Heart left ventricle (tissue), 16 donors: ENCODE results near the gene AKAP6. TPM values are rescaled to one million over a fixed set of nuclear protein-coding genes. Genes with fewer than 3 reads are reported as not detected.

Source experiments
- ATAC-seq, 4 donors: fragments of 200-7000 bp; cut with Tn5 transposase; one replicate each; pipeline ENCODE4 v1.9.1; 2020 to 2022; ENCODE audit warnings: moderate library complexity in 4 of 4, mild to moderate bottlenecking in 3 of 4, moderate number of reproducible peaks in 1 of 4
- DNase-seq, 5 donors: peaks; one replicate each; pipeline ENCODE4 v3.0.0-alpha.2; 2020
- H3K27ac ChIP-seq, 12 donors: fragments of 200-600 bp; sonication (generic) in 4 of 12; one replicate each; pipeline versions ENCODE4 v1.5.0 to v1.8.0; 2016 to 2022; ENCODE audit warnings: mild to moderate bottlenecking in 2 of 12
- H3K27me3 ChIP-seq, 9 donors: fragments of 200-600 bp; sonication (generic) in 2 of 9; one replicate each; pipeline versions ENCODE4 v1.5.1 to v1.8.0; 2016 to 2022; ENCODE audit warnings: mild to moderate bottlenecking in 3 of 9
- H3K36me3 ChIP-seq, 9 donors: fragments of 200-600 bp; sonication (generic) in 2 of 9; one replicate each; pipeline versions ENCODE4 v1.5.0 to v1.8.0; 2018 to 2022; ENCODE audit warnings: mild to moderate bottlenecking in 2 of 9
- H3K4me1 ChIP-seq, 12 donors: fragments of 200-600 bp; sonication (generic) in 4 of 12; one replicate each; pipeline versions ENCODE4 v1.5.0 to v1.8.0; 2016 to 2022; ENCODE audit warnings: mild to moderate bottlenecking in 3 of 12
- H3K4me3 ChIP-seq, 12 donors: fragments of 200-600 bp; sonication (generic) in 4 of 12; one replicate each; pipeline versions ENCODE4 v1.5.0 to v1.8.0; 2017 to 2022; ENCODE audit warnings: mild to moderate bottlenecking in 9 of 12, moderate library complexity in 4 of 12
- H3K9me3 ChIP-seq, 12 donors: fragments of 200-600 bp; sonication (generic) in 4 of 12; one replicate each; pipeline versions ENCODE4 v1.5.0 to v1.8.0; 2016 to 2022; ENCODE audit warnings: mild to moderate bottlenecking in 1 of 12
- POLR2A ChIP-seq, 2 donors: fragments of 450-650 bp; IDR thresholded peaks; one replicate each; pipeline ENCODE4 v1.6.1; 2017; ENCODE audit warnings: antibody characterized with exemption in 2 of 2, mild to moderate bottlenecking in 2 of 2, moderate library complexity in 2 of 2
- WGBS, 4 donors: extraction: QIAGEN DNeasy Blood & Tissue Kit in 2 of 4; methylation state at CpG; one replicate each; pipeline versions ENCODE4 v1.1.5 to v1.1.7; 2013 to 2018; 5-methylcytosine and 5-hydroxymethylcytosine counted together
- intact Hi-C, 10 donors: fragments of 100-400 bp; cut with DNase I; formaldehyde crosslinking; loops; one replicate each; pipeline versions ENCODE4 v1.11.1 to v1.14.2; 2022
- polyA plus RNA-seq, 2 donors: library from polyadenylated mRNA; stranded (reverse); fragments of 200-250 nt; gene quantifications; one replicate each; pipeline ENCODE4 v1.2.3, GENCODE V29; 2013
- total RNA-seq, 9 donors: library from RNA; depleted of rRNA in 2 of 9; stranded (reverse); fragments of >200 nt in 2 of 9; fragmentation: NEBNext Ultra II Directional in 3 of 9; extraction: Animal tissue kit (Norgen Biotek cat#: 25700) in 3 of 9; gene quantifications; one replicate each; pipeline versions ENCODE4 v1.1.0 to v1.2.4, GENCODE V29; 2016 to 2023
- TF ChIP-seq, protein P1 (sequence below), 12 donors: fragments of 200-600 bp; sonication (generic) in 4 of 12; IDR thresholded peaks; one replicate each; pipeline versions ENCODE4 v1.5.0 to v1.8.0; 2018 to 2022; ENCODE audit warnings: antibody characterized with exemption in 12 of 12, mild to moderate bottlenecking in 5 of 12
- donor health status: ischemic (EF 13 %, LVEDD 7.1; RV severe dilation, severe dysfunction).
- donor health status: healthy with polysubstance abuse.
- donor health status: DM: no; HTN: yes; CAD: no.
- donor health status: DM: no; HTN: no; CAD: no.
- donor health status: ischemic (EF 25% LVEDD 6.9; RV normal size, moderate dysfunction).
- donor health status: ischemic (EF 25% LVEDD 5.7; RV mildly dilated, moderate dysfunction).
- donor health status: healthy.
- donor health status: DM: yes; HTN: yes; CAD: no.
- donor health status: ischemic (EF 35%, LVEDD 5.7; RV mildly dilated, moderate dysfunction).
- donor health status: nonischemic (EF 11% LVEDD 7.7; RV severe dilation, severe dysfunction).
- donor health status: DM: yes; HTN: yes; CAD: no.
- donor health status: PGD.
- donor health status: ischemic (EF 29% LVEDD 5.4; RV normal size, mild dysfunction).
- donor health status: nonischemic (EF 23%, LVEDD 6.1; RV moderate dilation, normal function).

The AKAP6 gene
- total and polyA plus RNA-seq, 11 donors = 20.4 to 303 (median 206) TPM

GRCh38 chr14:32571995-32572866, 243.1 kb downstream of the AKAP6 start:
- Histone ChIP-seq H3K27me3 (no peaks in the 10 kb centered on the region), H3K4me3 (no peak overlapping the region), H3K9me3 (no peaks in the 10 kb centered on the region), H3K4me1 (peaks cover 0 to 46% (median 14%) of the 10 kb centered on the region in 12 donors), H3K27ac (no peak overlapping the region), H3K36me3 (peaks cover 0 to 1% (median 0%) of the 10 kb centered on the region in 9 donors)
- no peak for TF ChIP-seq POLR2A (IDR thresholded peaks at IDR 0.05)
- TF ChIP-seq, protein P1, sequence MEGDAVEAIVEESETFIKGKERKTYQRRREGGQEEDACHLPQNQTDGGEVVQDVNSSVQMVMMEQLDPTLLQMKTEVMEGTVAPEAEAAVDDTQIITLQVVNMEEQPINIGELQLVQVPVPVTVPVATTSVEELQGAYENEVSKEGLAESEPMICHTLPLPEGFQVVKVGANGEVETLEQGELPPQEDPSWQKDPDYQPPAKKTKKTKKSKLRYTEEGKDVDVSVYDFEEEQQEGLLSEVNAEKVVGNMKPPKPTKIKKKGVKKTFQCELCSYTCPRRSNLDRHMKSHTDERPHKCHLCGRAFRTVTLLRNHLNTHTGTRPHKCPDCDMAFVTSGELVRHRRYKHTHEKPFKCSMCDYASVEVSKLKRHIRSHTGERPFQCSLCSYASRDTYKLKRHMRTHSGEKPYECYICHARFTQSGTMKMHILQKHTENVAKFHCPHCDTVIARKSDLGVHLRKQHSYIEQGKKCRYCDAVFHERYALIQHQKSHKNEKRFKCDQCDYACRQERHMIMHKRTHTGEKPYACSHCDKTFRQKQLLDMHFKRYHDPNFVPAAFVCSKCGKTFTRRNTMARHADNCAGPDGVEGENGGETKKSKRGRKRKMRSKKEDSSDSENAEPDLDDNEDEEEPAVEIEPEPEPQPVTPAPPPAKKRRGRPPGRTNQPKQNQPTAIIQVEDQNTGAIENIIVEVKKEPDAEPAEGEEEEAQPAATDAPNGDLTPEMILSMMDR (IDR thresholded peaks at IDR 0.05) = no peak
- WGBS, 4 donors = 68 to 78% (median 74%) methylated on average over 7 of the region's 7 CpGs
- peak in 1 of 4 donors; percentile 32 for ATAC-seq
- no peak for DNase-seq
- intact Hi-C loops = loop anchor here in 9 of 10 donors (10.0 kb wide), 8 partner anchors 133 to 1753 kb away; partner anchors contain the start of gene NPAS3 (in 2 of the 9)

DNA sequence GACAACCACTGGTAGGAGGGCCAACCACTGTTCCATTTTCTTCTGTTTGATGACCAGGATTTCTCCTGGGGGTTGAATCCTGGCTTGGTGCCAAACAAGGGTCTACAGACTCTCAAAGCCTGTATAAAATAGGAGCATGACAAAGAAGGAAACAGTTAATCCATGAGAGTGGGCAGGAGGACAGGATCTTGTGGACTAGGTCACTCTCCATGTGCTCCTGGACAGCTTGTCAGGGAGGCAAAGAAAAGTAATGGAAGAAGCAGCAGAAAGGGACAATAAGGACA, 243.7 kb downstream of the AKAP6 start:
- no peaks in the 10 kb centered on the region for H3K27me3 ChIP-seq
- peaks cover 0 to 41% (median 14%) of the 10 kb centered on the region in 12 donors for H3K4me1 ChIP-seq
- DNase-seq = no peak
- H3K27ac ChIP-seq = no peak overlapping the region
- no peak overlapping the region for H3K4me3 ChIP-seq
- intact Hi-C loops = loop anchor here in 9 of 10 donors (10.0 kb wide), 8 partner anchors 132 to 1752 kb away; partner anchors contain the start of gene NPAS3 (in 2 of the 9)
- H3K36me3 ChIP-seq = peaks cover 0 to 7% (median 0%) of the 10 kb centered on the region in 9 donors
- no peak for TF ChIP-seq POLR2A (IDR thresholded peaks at IDR 0.05)
- TF ChIP-seq, protein P1 (IDR thresholded peaks at IDR 0.05) = no peak
- ATAC-seq = no peak
- H3K9me3 ChIP-seq = no peaks in the 10 kb centered on the region

DNA sequence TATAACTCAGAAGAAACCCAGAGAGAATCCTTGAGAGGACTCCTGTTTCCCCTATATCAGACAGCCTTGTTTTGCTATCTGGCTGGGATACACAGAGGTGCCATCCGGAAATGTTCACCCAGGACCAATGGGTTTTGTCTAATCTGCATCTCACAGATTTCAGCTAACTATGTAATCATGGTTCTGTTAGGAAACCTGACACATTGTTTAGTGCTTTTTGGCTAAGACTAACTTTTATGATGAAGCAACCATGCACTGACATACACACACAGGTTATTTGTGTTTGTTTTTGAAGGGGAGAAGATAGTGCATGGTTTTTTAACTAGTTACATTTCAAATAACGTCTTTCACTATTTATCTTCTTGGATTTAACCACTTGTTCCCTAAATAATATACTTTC, 245.2 kb downstream of the AKAP6 start:
- no peak overlapping the region for H3K4me3 ChIP-seq
- 27 to 41% (median 35%) methylated on average over 2 of the region's 2 CpGs for WGBS, 4 donors
- H3K27ac ChIP-seq = no peak overlapping the region
- intact Hi-C loops = loop anchor here in 9 of 10 donors (10.0 kb wide), 8 partner anchors 131 to 1751 kb away; partner anchors contain the start of gene NPAS3 (in 2 of the 9)
- no peaks in the 10 kb centered on the region for H3K9me3 ChIP-seq
- no peaks in the 10 kb centered on the region for H3K27me3 ChIP-seq
- TF ChIP-seq POLR2A (IDR thresholded peaks at IDR 0.05) = no peak
- TF ChIP-seq, protein P1 (IDR thresholded peaks at IDR 0.05) = no peak
- peaks cover 0 to 9% (median 0%) of the 10 kb centered on the region in 9 donors for H3K36me3 ChIP-seq
- peaks cover 0 to 43% (median 14%) of the 10 kb centered on the region in 12 donors for H3K4me1 ChIP-seq
- ATAC-seq (no peak), DNase-seq (no peak)

DNA sequence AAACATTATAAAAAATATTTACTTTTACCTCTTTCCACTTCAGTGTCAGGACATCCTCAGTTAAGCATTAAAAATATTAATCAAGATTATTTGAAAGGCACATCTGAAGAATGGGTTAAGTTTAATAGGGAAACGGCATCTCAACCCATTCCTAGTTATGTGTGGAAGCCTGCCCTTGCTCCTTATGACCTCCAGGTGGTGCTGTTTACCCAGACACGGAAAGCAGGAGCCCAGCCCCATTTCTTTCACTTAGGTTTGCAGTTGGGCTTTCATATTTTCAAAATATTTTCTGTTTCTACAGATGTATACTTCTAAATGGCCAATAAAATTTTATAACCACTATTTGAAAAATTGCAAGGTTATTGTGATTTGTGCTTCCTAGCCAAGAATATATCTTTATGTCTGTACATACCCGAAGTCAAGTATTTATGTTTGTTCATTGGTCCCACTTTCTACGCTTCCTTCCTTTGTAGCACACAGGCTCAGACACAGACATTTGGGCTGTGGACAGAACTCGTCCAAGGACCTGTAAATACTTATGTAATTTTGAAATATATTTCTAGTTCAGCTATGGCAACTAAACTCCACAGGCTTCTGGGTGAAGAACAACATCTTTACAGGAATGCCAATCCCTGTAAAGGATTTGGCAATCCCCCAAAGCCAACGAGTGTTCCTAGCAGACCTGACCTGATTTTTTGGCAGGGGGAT, 247.1 kb downstream of the AKAP6 start:
- peaks cover 0 to 9% (median 0%) of the 10 kb centered on the region in 9 donors for H3K36me3 ChIP-seq
- H3K27ac ChIP-seq = peak overlapping the region in 3 of 12 donors; percentile 2 to 23 (median 11)
- no peaks in the 10 kb centered on the region for H3K27me3 ChIP-seq
- peak overlapping the region in 6 of 12 donors; percentile 2 to 43 (median 24) for H3K4me3 ChIP-seq
- no peak for TF ChIP-seq POLR2A (IDR thresholded peaks at IDR 0.05)
- TF ChIP-seq, protein P1 (IDR thresholded peaks at IDR 0.05) = peak; percentile 90 to 98 (median 95)
- intact Hi-C loops = loop anchor here (1.0 to 10.0 kb wide), 17 partner anchors 129 to 1749 kb away; partner anchors contain the start of gene NPAS3 (in 2 of the 10)
- peak in 2 of 5 donors; percentile 35 to 38 for DNase-seq
- H3K9me3 ChIP-seq = no peaks in the 10 kb centered on the region
- peak; percentile 57 to 81 (median 78) for ATAC-seq
- 10 to 19% (median 13%) methylated on average over 6 of the region's 6 CpGs for WGBS, 4 donors
- peaks cover 0 to 43% (median 14%) of the 10 kb centered on the region in 12 donors for H3K4me1 ChIP-seq
